Stimulated activated CD8-positive, alpha-beta memory T cell treated with anti-CD3 and anti-CD28 coated beads, Interleukin-2, amount 100 ng/mL, for 48 hours (primary cell): Measurements from ENCODE around the gene UBE3C.
"Not testable (repeated sequence)": the region's sequence is repeated elsewhere in the genome, so short reads cannot be mapped to it uniquely, and the experiment has no call there.

Source experiments
- DNase-seq, 2 donors: peaks; one replicate each; pipeline ENCODE4 v3.0.0-alpha.2; 2020; ENCODE audit warnings: low read depth in 2 of 2

Gene UBE3C

GRCh38 chr7:157235357-157236333 is 96.9 kb downstream of the UBE3C start:
- no peak for DNase-seq

GRCh38 chr7:157238087-157238486 is 99.4 kb downstream of the UBE3C start:
- no peak for DNase-seq

- DNase-seq, result no peak
These were observed 101.0 kb downstream of the UBE3C start for GRCh38 chr7:157239571-157240270.

- DNase-seq, result no peak
These were observed 102.9 kb downstream of the UBE3C start for GRCh38 chr7:157241631-157242030.

- no peak for DNase-seq
These were observed 106.0 kb downstream of the UBE3C start for GRCh38 chr7:157244516-157245294.

GRCh38 chr7:157246052-157246451 is 107.3 kb downstream of the UBE3C start:
- no peak for DNase-seq

GRCh38 chr7:157248659-157249058 is 109.9 kb downstream of the UBE3C start:
- DNase-seq, result no peak

GRCh38 chr7:157250605-157251228 is 112.0 kb downstream of the UBE3C start:
- peak in 1 of 2 donors; percentile 24 for DNase-seq

GRCh38 chr7:157251817-157252216 is 113.1 kb downstream of the UBE3C start:
- DNase-seq, result not testable (repeated sequence)

- no peak for DNase-seq
These were observed 115.1 kb downstream of the UBE3C start for GRCh38 chr7:157253850-157254249.

- not testable (repeated sequence) for DNase-seq
These were observed 116.1 kb downstream of the UBE3C start for GRCh38 chr7:157254781-157255180.

- DNase-seq, result no peak
These were observed 116.5 kb downstream of the UBE3C start for GRCh38 chr7:157255201-157255606.

- DNase-seq, result no peak
These were observed 124.4 kb downstream of the UBE3C start for GRCh38 chr7:157263156-157263555.

GRCh38 chr7:157265051-157265450 is 126.3 kb downstream of the UBE3C start:
- no peak for DNase-seq

- DNase-seq, result no peak
These were observed 127.5 kb downstream of the UBE3C start for GRCh38 chr7:157266272-157266671.

GRCh38 chr7:157267516-157267915 is 128.8 kb downstream of the UBE3C start:
- no peak for DNase-seq

GRCh38 chr7:157267956-157268355 is 129.2 kb downstream of the UBE3C start:
- DNase-seq, result no peak

GRCh38 chr7:157268540-157268939 is 129.8 kb downstream of the UBE3C start:
- no peak for DNase-seq

GRCh38 chr7:157269341-157270059 is 130.8 kb downstream of the UBE3C start:
- no peak for DNase-seq

- DNase-seq, result no peak
These were observed 131.3 kb downstream of the UBE3C start for GRCh38 chr7:157270060-157270444.
